Measurements from ENCODE around the gene ZDHHC7. TPM values are rescaled to one million over a fixed set of nuclear protein-coding genes. Genes with fewer than 3 reads are reported as not detected.

ZDHHC7 gene
- total RNA-seq, 4 donors from 2014 or later: 24.8 to 89.1 (median 69.6) TPM

DNA sequence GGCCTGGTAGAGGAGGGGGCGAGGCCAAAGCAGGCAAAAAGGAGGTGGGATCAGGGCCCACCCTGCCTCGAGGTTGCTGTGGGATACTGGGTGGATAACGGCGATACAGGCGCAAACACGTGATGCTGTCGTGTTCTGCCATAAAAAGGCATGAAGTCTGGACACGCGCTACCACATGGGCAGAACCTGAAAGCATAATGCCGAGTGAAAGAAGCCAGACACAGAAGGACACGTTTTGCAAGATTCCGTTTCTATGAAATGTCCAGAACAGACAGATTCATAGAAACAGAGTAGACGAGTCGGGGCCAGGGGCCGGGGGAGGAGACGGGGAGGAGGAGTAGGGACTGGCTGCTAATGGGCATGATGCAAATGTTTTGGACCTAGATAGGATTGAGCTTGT, 43.5 kb downstream of the ZDHHC7 start:
- no peak for DNase-seq
- no peak for TF ChIP-seq POLR2A (IDR thresholded peaks at IDR 0.05)
- TF ChIP-seq, protein P1, sequence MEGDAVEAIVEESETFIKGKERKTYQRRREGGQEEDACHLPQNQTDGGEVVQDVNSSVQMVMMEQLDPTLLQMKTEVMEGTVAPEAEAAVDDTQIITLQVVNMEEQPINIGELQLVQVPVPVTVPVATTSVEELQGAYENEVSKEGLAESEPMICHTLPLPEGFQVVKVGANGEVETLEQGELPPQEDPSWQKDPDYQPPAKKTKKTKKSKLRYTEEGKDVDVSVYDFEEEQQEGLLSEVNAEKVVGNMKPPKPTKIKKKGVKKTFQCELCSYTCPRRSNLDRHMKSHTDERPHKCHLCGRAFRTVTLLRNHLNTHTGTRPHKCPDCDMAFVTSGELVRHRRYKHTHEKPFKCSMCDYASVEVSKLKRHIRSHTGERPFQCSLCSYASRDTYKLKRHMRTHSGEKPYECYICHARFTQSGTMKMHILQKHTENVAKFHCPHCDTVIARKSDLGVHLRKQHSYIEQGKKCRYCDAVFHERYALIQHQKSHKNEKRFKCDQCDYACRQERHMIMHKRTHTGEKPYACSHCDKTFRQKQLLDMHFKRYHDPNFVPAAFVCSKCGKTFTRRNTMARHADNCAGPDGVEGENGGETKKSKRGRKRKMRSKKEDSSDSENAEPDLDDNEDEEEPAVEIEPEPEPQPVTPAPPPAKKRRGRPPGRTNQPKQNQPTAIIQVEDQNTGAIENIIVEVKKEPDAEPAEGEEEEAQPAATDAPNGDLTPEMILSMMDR (IDR thresholded peaks at IDR 0.05): no peak
- Histone ChIP-seq H3K9me3 (no peaks in the 10 kb centered on the region), H3K4me1 (peaks cover 0 to 3% (median 0%) of the 10 kb centered on the region in 4 donors), H3K27me3 (no peaks in the 10 kb centered on the region), H3K4me3 (no peak overlapping the region), H3K27ac (no peak overlapping the region), H3K36me3 (no peaks in the 10 kb centered on the region)

DNA sequence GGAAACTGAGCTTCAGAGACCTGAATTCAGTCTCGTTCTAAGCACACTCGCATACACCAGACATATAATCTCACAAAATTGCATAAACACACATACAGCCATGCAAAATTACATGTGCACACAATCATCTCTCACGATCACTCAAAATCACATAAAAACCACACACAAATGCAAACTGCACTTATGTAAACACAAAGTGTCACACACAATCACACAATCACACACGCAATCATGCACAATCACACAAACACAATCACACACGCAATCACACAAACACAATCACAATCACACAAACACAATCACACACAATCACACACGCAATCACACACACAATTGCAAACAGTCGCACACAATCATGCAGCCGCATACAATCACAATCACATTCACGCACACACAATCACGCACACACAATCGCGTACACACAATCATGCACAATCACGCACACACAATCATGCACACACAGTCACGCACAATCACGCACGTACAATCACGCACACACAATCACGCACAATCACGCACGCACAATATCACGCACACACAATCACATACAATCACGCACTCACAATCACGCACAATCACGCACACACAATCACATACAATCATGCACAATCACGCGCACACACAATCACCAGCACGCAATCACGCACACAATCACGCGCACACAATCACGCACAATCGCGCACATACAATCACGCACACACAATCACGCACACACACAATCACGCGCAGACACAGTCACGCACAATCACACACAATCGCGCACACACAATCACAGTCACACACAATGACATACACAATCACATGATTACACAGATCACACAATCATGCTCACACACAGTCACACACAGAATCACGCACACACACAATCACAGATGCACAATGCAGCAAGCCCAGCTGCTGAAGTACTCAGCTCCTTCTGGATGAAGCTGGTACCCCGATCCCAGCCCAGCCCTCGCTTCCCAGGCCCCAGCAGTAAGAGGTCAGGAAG, 45.6 kb downstream of the ZDHHC7 start:
- no peaks in the 10 kb centered on the region for H3K4me1 ChIP-seq
- DNase-seq: no peak
- no peaks in the 10 kb centered on the region for H3K36me3 ChIP-seq
- H3K4me3 ChIP-seq: no peak overlapping the region
- TF ChIP-seq, protein P1 (IDR thresholded peaks at IDR 0.05): no peak
- no peak for TF ChIP-seq POLR2A (IDR thresholded peaks at IDR 0.05)
- no peaks in the 10 kb centered on the region for H3K27me3 ChIP-seq
- no peak overlapping the region for H3K27ac ChIP-seq
- no peaks in the 10 kb centered on the region for H3K9me3 ChIP-seq

DNA sequence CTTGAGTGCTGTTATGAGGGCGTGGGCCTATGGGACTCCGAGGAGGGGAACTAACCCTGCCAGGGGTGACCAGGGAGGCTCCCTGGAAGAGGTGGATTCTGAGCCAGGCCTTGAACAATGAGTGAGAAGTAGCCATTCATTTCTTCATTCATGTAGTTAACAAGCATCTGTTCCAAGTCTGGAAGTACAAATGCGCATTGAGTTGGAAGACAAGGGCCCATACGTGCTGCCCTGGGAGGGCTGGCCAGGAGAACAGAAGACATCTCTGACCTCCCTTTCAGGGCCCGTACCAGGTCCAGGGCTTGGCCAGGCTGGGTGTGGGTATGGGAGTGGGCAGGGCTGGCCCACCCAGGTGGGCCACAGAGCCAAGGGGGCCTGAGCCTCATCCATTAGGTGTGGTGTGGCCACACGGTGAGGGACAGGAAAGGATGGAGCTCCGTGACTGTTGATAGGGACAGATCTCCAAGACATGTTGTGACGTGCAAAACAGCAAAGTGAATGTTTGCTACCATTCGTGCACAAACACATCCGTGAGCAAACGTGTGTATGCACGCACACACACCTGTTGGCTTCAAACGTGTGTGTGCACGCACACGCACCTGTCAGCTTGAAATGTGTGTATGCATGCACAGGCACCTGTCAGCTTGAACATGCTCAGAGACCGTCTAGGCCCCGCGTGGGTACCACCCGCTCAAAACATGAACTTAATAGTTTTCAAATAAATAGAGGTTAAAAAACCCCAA, 46.8 kb downstream of the ZDHHC7 start:
- no peaks in the 10 kb centered on the region for H3K27me3 ChIP-seq
- no peak for DNase-seq
- no peak overlapping the region for H3K27ac ChIP-seq
- no peaks in the 10 kb centered on the region for H3K9me3 ChIP-seq
- no peaks in the 10 kb centered on the region for H3K36me3 ChIP-seq
- no peaks in the 10 kb centered on the region for H3K4me1 ChIP-seq
- TF ChIP-seq, protein P1 (IDR thresholded peaks at IDR 0.05): no peak
- no peak for TF ChIP-seq POLR2A (IDR thresholded peaks at IDR 0.05)
- H3K4me3 ChIP-seq: no peak overlapping the region

DNA sequence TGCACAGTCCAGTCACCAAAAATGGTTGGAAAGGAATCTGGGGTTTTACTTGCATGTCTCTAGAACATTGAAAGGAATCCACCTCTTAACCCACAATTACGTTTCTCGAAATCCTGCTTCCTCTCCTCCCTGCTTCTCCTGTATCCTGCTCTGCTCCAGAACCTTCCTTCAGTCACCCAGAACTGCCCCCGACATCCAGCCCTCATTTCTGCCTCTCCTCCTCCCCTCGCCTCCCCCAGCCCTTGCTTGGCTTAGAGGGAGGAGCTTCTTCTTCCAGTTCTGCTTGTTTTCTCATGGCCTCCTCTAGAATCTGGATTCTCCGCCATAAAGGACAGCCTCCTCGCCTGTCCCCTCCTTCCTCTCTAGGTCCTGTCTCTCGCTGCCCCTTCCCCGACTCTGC, 48.3 kb downstream of the ZDHHC7 start:
- H3K36me3 ChIP-seq: no peaks in the 10 kb centered on the region
- H3K4me3 ChIP-seq: no peak overlapping the region
- no peaks in the 10 kb centered on the region for H3K4me1 ChIP-seq
- H3K27me3 ChIP-seq: no peaks in the 10 kb centered on the region
- no peak for DNase-seq
- H3K9me3 ChIP-seq: no peaks in the 10 kb centered on the region
- TF ChIP-seq POLR2A (IDR thresholded peaks at IDR 0.05): no peak
- TF ChIP-seq, protein P1 (IDR thresholded peaks at IDR 0.05): no peak
- H3K27ac ChIP-seq: no peak overlapping the region

DNA sequence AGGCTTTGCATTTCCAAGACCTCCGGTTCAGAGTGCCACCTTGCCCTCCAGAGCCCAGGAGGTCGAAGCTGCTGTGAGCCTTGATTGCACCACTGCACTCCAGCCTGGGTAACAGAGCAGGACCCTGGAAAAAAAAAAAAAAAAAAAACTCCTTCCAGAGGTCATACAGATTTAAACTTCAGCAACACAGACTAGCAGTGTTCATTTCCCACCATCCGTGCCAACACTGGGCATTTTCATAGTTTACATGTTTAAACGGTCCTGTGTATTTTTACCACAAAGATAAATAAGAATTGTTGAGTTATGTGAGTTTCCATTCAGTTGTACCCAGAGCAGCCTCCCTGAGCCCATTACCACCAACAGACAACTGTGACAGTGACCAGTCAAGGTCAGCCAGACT, 50.4 kb downstream of the ZDHHC7 start:
- no peak overlapping the region for H3K27ac ChIP-seq

More for the DNA sequence above, 50.4 kb downstream of the ZDHHC7 start:
- Histone ChIP-seq H3K4me3 (no peak overlapping the region), H3K9me3 (no peaks in the 10 kb centered on the region), H3K36me3 (no peaks in the 10 kb centered on the region), H3K4me1 (no peaks in the 10 kb centered on the region), H3K27me3 (no peaks in the 10 kb centered on the region)
- no peak for DNase-seq
- TF ChIP-seq, protein P1 (IDR thresholded peaks at IDR 0.05): no peak
- no peak for TF ChIP-seq POLR2A (IDR thresholded peaks at IDR 0.05)
